ENCODE measurements around the gene RSPO4.

- TF ChIP-seq EZH2 (IDR thresholded peaks at IDR 0.05; ENCODE audit: insufficient read depth, poor library complexity, severe bottlenecking) (no peak), EZH2phosphoT487 (IDR thresholded peaks at IDR 0.05; ENCODE audit: insufficient read depth, low read depth) (no peak)
Measured at GRCh38 chr20:913306-913849, 88.7 kb downstream of the RSPO4 start.

All from GM23248 (cell line).